Esophagus (tissue), 2 donors: Measurements from ENCODE around the gene ABI3. TPM values are rescaled to one million over a fixed set of nuclear protein-coding genes. Genes with fewer than 3 reads are reported as not detected.

Experiments
- H3K27ac ChIP-seq, 2 donors: one replicate each; pipeline ENCODE4 v1.5.1; 2013; ENCODE audit warnings: low read depth in 2 of 2, mild to moderate bottlenecking in 2 of 2, inconsistent platforms in 1 of 2, low read length in 1 of 2, moderate library complexity in 1 of 2
- H3K27me3 ChIP-seq, 2 donors: one replicate each; pipeline ENCODE4 v1.6.1; 2013; ENCODE audit warnings: low read length in 2 of 2, control low read depth in 1 of 2, mild to moderate bottlenecking in 1 of 2; ENCODE audit not compliant: insufficient read depth in 2 of 2, control insufficient read depth in 1 of 2
- H3K36me3 ChIP-seq, 2 donors: one replicate each; pipeline ENCODE4 v1.6.1; 2013; ENCODE audit warnings: low read length in 1 of 2; ENCODE audit not compliant: control insufficient read depth in 2 of 2, insufficient read depth in 2 of 2
- H3K4me1 ChIP-seq, 2 donors: one replicate each; pipeline ENCODE4 v1.6.1; 2013; ENCODE audit warnings: low read length in 1 of 2; ENCODE audit not compliant: control insufficient read depth in 2 of 2, insufficient read depth in 2 of 2
- H3K4me3 ChIP-seq, 2 donors: one replicate each; pipeline ENCODE4 v1.5.1; 2013; ENCODE audit warnings: low read length in 2 of 2, mild to moderate bottlenecking in 2 of 2, low read depth in 1 of 2, moderate library complexity in 1 of 2
- H3K9me3 ChIP-seq, 2 donors: one replicate each; pipeline ENCODE4 v1.6.1; 2013; ENCODE audit warnings: mild to moderate bottlenecking in 2 of 2, low read depth in 1 of 2, low read length in 1 of 2, moderate library complexity in 1 of 2; ENCODE audit not compliant: control insufficient read depth in 2 of 2, insufficient read depth in 1 of 2
- WGBS, 2 donors: extraction: QIAGEN DNeasy Blood & Tissue Kit; methylation state at CpG; one replicate each; pipeline ENCODE4 v1.1.7; 2013; 5-methylcytosine and 5-hydroxymethylcytosine counted together
- polyA plus RNA-seq, 2 donors: library from polyadenylated mRNA; stranded (reverse); fragments of 200-250 nt; gene quantifications; one replicate each; pipeline ENCODE4 v1.2.3, GENCODE V29; 2013
- donor health status: healthy with polysubstance abuse.
- donor health status: Bipolar disorder and iron deficiency.

The ABI3 gene
- polyA plus RNA-seq, 2 donors: 2.4 to 4.1 TPM

- no peaks in the 10 kb centered on the region for H3K27me3 ChIP-seq
- H3K36me3 ChIP-seq: no peaks in the 10 kb centered on the region
- WGBS, 2 donors: 90 to 95% methylated on average over 5 of the region's 5 CpGs
- no peaks in the 10 kb centered on the region for H3K9me3 ChIP-seq
- H3K4me1 ChIP-seq: no peaks in the 10 kb centered on the region
- no peak overlapping the region for H3K27ac ChIP-seq
- no peak overlapping the region for H3K4me3 ChIP-seq
Observed at GRCh38 chr17:49242813-49243212, 32.3 kb downstream of the ABI3 start.

DNA sequence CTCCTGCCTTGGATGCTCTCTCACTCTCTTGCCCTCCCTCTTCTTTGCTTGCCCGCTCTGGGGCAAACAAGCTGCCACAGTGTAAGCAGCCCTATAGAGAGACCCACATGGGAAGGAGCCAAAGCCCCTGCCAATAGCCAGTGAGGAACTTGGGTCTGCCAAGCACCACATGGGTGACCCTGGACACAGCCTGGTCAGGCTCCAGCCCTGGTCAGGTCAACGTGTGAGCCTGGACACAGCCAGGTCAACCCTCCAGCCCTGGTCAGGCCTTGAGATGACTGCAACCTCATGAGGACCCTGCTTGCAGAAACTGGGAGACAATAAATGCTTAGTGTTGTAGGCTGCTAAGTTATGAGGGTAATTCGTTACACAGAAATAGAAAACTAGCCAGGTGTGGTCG lies 34.3 kb downstream of the ABI3 start:
- Histone ChIP-seq H3K4me1 (no peaks in the 10 kb centered on the region), H3K27ac (no peak overlapping the region), H3K4me3 (no peak overlapping the region), H3K9me3 (no peaks in the 10 kb centered on the region), H3K27me3 (no peaks in the 10 kb centered on the region), H3K36me3 (no peaks in the 10 kb centered on the region)
- WGBS, 2 donors: 93 to 94% methylated on average over 4 of the region's 4 CpGs

- Histone ChIP-seq H3K36me3 (no peaks in the 10 kb centered on the region), H3K27me3 (no peaks in the 10 kb centered on the region), H3K9me3 (no peaks in the 10 kb centered on the region), H3K4me1 (no peaks in the 10 kb centered on the region), H3K27ac (no peak overlapping the region), H3K4me3 (no peak overlapping the region)
- 90 to 92% methylated on average over 7 of the region's 7 CpGs for WGBS, 2 donors
Observed at GRCh38 chr17:49247944-49248343, 37.4 kb downstream of the ABI3 start.

- Histone ChIP-seq H3K4me1 (no peaks in the 10 kb centered on the region), H3K27ac (no peak overlapping the region), H3K9me3 (no peaks in the 10 kb centered on the region), H3K4me3 (no peak overlapping the region), H3K36me3 (no peaks in the 10 kb centered on the region), H3K27me3 (no peaks in the 10 kb centered on the region)
- 25 to 26% methylated on average over 10 of the region's 10 CpGs for WGBS, 2 donors
Observed at GRCh38 chr17:49249292-49249794, 38.8 kb downstream of the ABI3 start.

- H3K27ac ChIP-seq: no peak overlapping the region
- H3K4me3 ChIP-seq: no peak overlapping the region
- H3K36me3 ChIP-seq: no peaks in the 10 kb centered on the region
- no peaks in the 10 kb centered on the region for H3K27me3 ChIP-seq
- 87 to 90% methylated on average over 12 of the region's 12 CpGs for WGBS, 2 donors
- no peaks in the 10 kb centered on the region for H3K9me3 ChIP-seq
- no peaks in the 10 kb centered on the region for H3K4me1 ChIP-seq
Observed at GRCh38 chr17:49249890-49250522, 39.5 kb downstream of the ABI3 start.

GRCh38 chr17:49252148-49252695 lies 41.7 kb downstream of the ABI3 start:
- no peak overlapping the region for H3K27ac ChIP-seq
- 75 to 87% methylated on average over 6 of the region's 6 CpGs for WGBS, 2 donors
- no peaks in the 10 kb centered on the region for H3K27me3 ChIP-seq
- H3K4me1 ChIP-seq: no peaks in the 10 kb centered on the region
- no peaks in the 10 kb centered on the region for H3K9me3 ChIP-seq
- no peaks in the 10 kb centered on the region for H3K36me3 ChIP-seq
- no peak overlapping the region for H3K4me3 ChIP-seq

GRCh38 chr17:49254066-49254465 lies 43.6 kb downstream of the ABI3 start:
- no peaks in the 10 kb centered on the region for H3K36me3 ChIP-seq
- no peaks in the 10 kb centered on the region for H3K27me3 ChIP-seq
- whole genome bisulfite sequencing, 2 donors: 69% methylated on average over 4 of the region's 4 CpGs
- H3K4me3 ChIP-seq: no peak overlapping the region
- H3K9me3 ChIP-seq: no peaks in the 10 kb centered on the region
- H3K4me1 ChIP-seq: no peaks in the 10 kb centered on the region
- H3K27ac ChIP-seq: no peak overlapping the region

DNA sequence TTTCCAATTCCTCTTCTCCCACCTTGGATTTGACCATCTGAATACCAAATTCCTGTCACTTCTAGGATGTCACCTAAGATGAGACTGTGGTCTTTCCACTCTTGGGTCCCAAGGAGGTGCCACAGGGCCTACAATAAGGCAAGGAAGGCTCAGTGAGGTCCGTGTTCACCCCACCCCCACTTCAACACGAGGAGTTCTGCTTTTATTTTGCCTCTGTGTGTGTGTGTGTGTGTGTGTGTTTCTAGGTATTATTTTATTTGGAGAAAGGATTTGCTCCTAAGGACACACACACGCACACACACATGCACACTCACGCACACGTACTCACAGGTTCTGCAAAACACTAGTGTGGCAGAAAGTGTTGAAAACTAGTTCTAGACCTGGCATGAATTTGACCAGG lies 44.6 kb downstream of the ABI3 start:
- H3K27me3 ChIP-seq: no peaks in the 10 kb centered on the region
- no peak overlapping the region for H3K27ac ChIP-seq
- no peaks in the 10 kb centered on the region for H3K9me3 ChIP-seq
- no peak overlapping the region for H3K4me3 ChIP-seq
- WGBS, 2 donors: 55 to 79% methylated on average over 5 of the region's 5 CpGs
- peaks cover 0 to 2% of the 10 kb centered on the region in 2 donors for H3K4me1 ChIP-seq
- no peaks in the 10 kb centered on the region for H3K36me3 ChIP-seq

GRCh38 chr17:49258394-49258793 lies 47.9 kb downstream of the ABI3 start:
- Histone ChIP-seq H3K4me1 (peaks cover 0 to 2% of the 10 kb centered on the region in 2 donors), H3K36me3 (no peaks in the 10 kb centered on the region), H3K9me3 (no peaks in the 10 kb centered on the region), H3K27me3 (no peaks in the 10 kb centered on the region), H3K27ac (no peak overlapping the region), H3K4me3 (no peak overlapping the region)
- 84 to 86% methylated on average over 3 of the region's 3 CpGs for WGBS, 2 donors

DNA sequence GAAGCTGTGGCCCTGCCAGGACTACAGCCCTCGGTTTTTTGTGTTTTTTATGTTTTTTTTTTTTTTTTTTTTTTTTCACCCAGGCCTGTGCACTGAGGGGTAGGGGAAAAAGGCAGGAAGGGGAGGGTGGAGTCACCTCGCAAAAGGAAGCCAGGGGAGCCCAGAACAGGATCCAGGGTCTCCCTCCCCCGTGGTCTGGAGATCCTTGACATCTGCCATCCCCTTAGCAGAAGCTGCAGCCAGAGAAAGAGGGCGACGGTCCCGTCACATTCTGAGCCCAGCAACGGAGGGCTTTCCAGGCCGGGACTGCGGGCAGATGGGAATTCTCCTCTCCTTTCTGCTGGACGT lies 49.1 kb downstream of the ABI3 start:
- H3K4me3 ChIP-seq: peak overlapping the region; percentile 47 to 72
- no peaks in the 10 kb centered on the region for H3K27me3 ChIP-seq
- no peaks in the 10 kb centered on the region for H3K36me3 ChIP-seq
- H3K27ac ChIP-seq: peak overlapping the region in 1 of 2 donors; percentile 35
- no peaks in the 10 kb centered on the region for H3K9me3 ChIP-seq
- H3K4me1 ChIP-seq: peaks cover 0 to 2% of the 10 kb centered on the region in 2 donors
- whole genome bisulfite sequencing, 2 donors: 15 to 18% methylated on average over 6 to 10 of the region's 10 CpGs
